Prostate gland (tissue), 2 donors: Measurements from ENCODE around the gene SYNE1.

Source experiments
- CTCF ChIP-seq, 4 experiments: fragments of 200-600 bp in 2 of 4; fragments of 450-650 bp in 2 of 4; sonication (generic) in 2 of 4; IDR thresholded peaks; 1 replicate in 3 of 4; 2 replicates in 1 of 4; pipeline ENCODE4 v1.5.1; 2016 to 2019; ENCODE audit warnings: antibody characterized with exemption in 4 of 4, mild to moderate bottlenecking in 2 of 4, moderate library complexity in 2 of 4
- POLR2AphosphoS5 ChIP-seq: sonication (generic); formaldehyde crosslinking; IDR thresholded peaks from one replicate; pipeline ENCODE4 v1.6.1; 2017; ENCODE audit warnings: antibody characterized with exemption

GRCh38 chr6:152143359-152143758, 493.8 kb downstream of the SYNE1 start:
- TF ChIP-seq CTCF (IDR thresholded peaks at IDR 0.05): no peak
- TF ChIP-seq POLR2AphosphoS5: no peak
